SK-N-MC (cell line): Measurements from ENCODE around the gene PPARG.

Experiments used
- EZH2 ChIP-seq: fragments of 200-600 bp; sonication (generic); IDR thresholded peaks from one replicate; pipeline ENCODE4 v1.6.1; 2017; ENCODE audit warnings: antibody characterized with exemption
- POLR2AphosphoS5 ChIP-seq: IDR thresholded peaks from 2 replicates; pipeline ENCODE4 v1.6.1; 2012; ENCODE audit warnings: mild to moderate bottlenecking, low read depth, low read length, borderline replicate concordance

DNA sequence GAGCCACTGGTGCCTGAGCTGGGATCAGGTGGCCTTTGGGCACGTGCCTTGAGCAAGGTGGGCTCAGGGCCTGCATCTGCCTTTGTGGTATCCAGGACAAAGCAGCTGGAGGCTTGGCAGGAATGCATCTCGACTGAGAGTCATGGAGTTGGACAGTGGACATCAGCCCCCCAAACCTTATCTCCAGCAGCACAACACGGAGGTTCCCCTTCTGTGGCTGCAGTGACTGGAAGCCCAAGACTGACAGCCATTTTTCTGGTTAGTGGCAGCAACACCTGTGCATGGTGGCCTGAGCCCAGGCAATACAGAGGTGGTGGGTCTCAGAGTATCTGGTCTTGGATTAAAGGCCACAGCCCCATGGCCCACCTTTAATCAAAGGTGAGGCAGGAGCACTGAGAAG lies 167.6 kb downstream of the PPARG start:
- TF ChIP-seq POLR2AphosphoS5 = no peak
- TF ChIP-seq EZH2 = no peak
